HepG2 (cell line): ENCODE measurements around the gene CDK2AP2. TPM values are rescaled to one million over a fixed set of nuclear protein-coding genes. Genes with fewer than 3 reads are reported as not detected.
A peak's percentile ranks its signal among the peaks of the same experiment; 100 is the strongest.

Source experiments
- CHD4 ChIP-seq: fragments of 200-600 bp; sonication (generic); IDR thresholded peaks from 2 replicates; pipeline ENCODE4 v1.7.0; 2017; ENCODE audit warnings: mild to moderate bottlenecking, low read length, borderline replicate concordance
- GTF3A ChIP-seq: sonication (generic); formaldehyde crosslinking; conservative IDR thresholded peaks from 2 replicates; pipeline ENCODE4 v1.4.0; 2020; ENCODE audit warnings: mild to moderate bottlenecking, missing genetic modification reagents
- KLF13 ChIP-seq: sonication (generic); formaldehyde crosslinking; IDR thresholded peaks from 2 replicates; pipeline ENCODE4 v1.4.0; 2020; ENCODE audit warnings: mild to moderate bottlenecking, missing genetic modification reagents
- NFE2L2 ChIP-seq: fragments of 150-350 bp; IDR thresholded peaks from 2 replicates; pipeline ENCODE4 v1.6.1; 2014; ENCODE audit warnings: low read length
- PHF5A ChIP-seq: IDR thresholded peaks from one replicate; pipeline ENCODE4 v1.6.1; 2018; ENCODE audit warnings: low read depth, missing genetic modification reagents; ENCODE audit not compliant: unreplicated experiment
- RBM39 ChIP-seq: fragments of 200-400 bp; formaldehyde crosslinking; IDR thresholded peaks from one replicate; pipeline ENCODE4 v1.6.1; 2018; ENCODE audit warnings: antibody characterized with exemption, mild to moderate bottlenecking, low read depth, low read length; ENCODE audit not compliant: poor library complexity, severe bottlenecking
- SIX4 ChIP-seq: sonication (generic); formaldehyde crosslinking; IDR thresholded peaks from 2 replicates; pipeline ENCODE4 v1.4.0; 2020; ENCODE audit warnings: missing genetic modification reagents
- ZC3H4 ChIP-seq: sonication (generic); formaldehyde crosslinking; IDR thresholded peaks from 2 replicates; pipeline ENCODE4 v1.4.0; 2020; ENCODE audit warnings: missing genetic modification reagents, borderline replicate concordance
- ZFYVE20 ChIP-seq: sonication (generic); formaldehyde crosslinking; IDR thresholded peaks from 2 replicates; pipeline ENCODE4 v1.8.0; 2023; ENCODE audit warnings: low read depth, mild to moderate bottlenecking, moderate library complexity, missing genetic modification reagents, borderline replicate concordance
- ZNF614 ChIP-seq: IDR thresholded peaks from 2 replicates; pipeline ENCODE4 v1.6.1; 2018; ENCODE audit warnings: missing biosample characterization, missing genetic modification reagents, inconsistent platforms, borderline replicate concordance
- polyA plus RNA-seq, 8 experiments: library from polyadenylated mRNA; depleted of rRNA in 3 of 8; stranded (reverse) in 7 of 8; unstranded in 1 of 8; fragments of >200 nt; fragmentation: Illumina TruSeq in 4 of 8; extraction: Trizol in 4 of 8; gene quantifications; 2 replicates each; pipeline versions ENCODE4 v1.2.1 to v1.2.3, GENCODE V29; 2011 to 2016; ENCODE audit warnings: low read depth in 4 of 8, missing spikeins in 1 of 8, mixed read lengths in 1 of 8; ENCODE audit not compliant: insufficient read depth in 1 of 8
- total RNA-seq, 5 experiments: library from RNA; depleted of rRNA; stranded (reverse); fragments of >200 nt; fragmentation: Illumina TruSeq; extraction: Trizol; gene quantifications; 2 replicates each; pipeline ENCODE4 v1.2.3, GENCODE V29; 2016; ENCODE audit warnings: low read depth in 1 of 5
- TF ChIP-seq, protein P1 (sequence below): sonication (generic); formaldehyde crosslinking; IDR thresholded peaks from 2 replicates; pipeline ENCODE4 v1.4.0; 2020; ENCODE audit warnings: missing genetic modification reagents
- TF ChIP-seq, protein P2 (sequence below): IDR thresholded peaks from 2 replicates; pipeline ENCODE4 v1.6.1; 2018; ENCODE audit warnings: missing genetic modification reagents, mild to moderate bottlenecking, missing compliant biosample characterization
- TF ChIP-seq, protein P3 (sequence below): sonication (generic); formaldehyde crosslinking; IDR thresholded peaks from 2 replicates; pipeline ENCODE4 v1.4.0; 2020; ENCODE audit warnings: missing genetic modification reagents
- TF ChIP-seq, protein P4 (sequence below), 2 experiments: sonication (generic) in 1 of 2; formaldehyde crosslinking in 1 of 2; IDR thresholded peaks; 2 replicates each; pipeline versions ENCODE4 v1.4.0 to v1.6.1; 2018 to 2020; ENCODE audit warnings: missing genetic modification reagents in 2 of 2, borderline replicate concordance in 1 of 2, low read depth in 1 of 2, mild to moderate bottlenecking in 1 of 2, missing biosample characterization in 1 of 2
- TF ChIP-seq, protein P5 (sequence below): sonication (generic); formaldehyde crosslinking; IDR thresholded peaks from 2 replicates; pipeline ENCODE4; 2020; ENCODE audit warnings: missing genetic modification reagents, mild to moderate bottlenecking, borderline replicate concordance
- TF ChIP-seq, protein P6 (sequence below): sonication (generic); formaldehyde crosslinking; IDR thresholded peaks from 2 replicates; pipeline ENCODE4 v1.5.0; 2020; ENCODE audit warnings: mild to moderate bottlenecking, missing genetic modification reagents

The CDK2AP2 gene
- total and polyA plus RNA-seq, 2 of the 13 experiments (the other 11 are each of a cell fraction or from before 2014, with no cell fraction given), result 15.0 to 23.2 TPM

DNA sequence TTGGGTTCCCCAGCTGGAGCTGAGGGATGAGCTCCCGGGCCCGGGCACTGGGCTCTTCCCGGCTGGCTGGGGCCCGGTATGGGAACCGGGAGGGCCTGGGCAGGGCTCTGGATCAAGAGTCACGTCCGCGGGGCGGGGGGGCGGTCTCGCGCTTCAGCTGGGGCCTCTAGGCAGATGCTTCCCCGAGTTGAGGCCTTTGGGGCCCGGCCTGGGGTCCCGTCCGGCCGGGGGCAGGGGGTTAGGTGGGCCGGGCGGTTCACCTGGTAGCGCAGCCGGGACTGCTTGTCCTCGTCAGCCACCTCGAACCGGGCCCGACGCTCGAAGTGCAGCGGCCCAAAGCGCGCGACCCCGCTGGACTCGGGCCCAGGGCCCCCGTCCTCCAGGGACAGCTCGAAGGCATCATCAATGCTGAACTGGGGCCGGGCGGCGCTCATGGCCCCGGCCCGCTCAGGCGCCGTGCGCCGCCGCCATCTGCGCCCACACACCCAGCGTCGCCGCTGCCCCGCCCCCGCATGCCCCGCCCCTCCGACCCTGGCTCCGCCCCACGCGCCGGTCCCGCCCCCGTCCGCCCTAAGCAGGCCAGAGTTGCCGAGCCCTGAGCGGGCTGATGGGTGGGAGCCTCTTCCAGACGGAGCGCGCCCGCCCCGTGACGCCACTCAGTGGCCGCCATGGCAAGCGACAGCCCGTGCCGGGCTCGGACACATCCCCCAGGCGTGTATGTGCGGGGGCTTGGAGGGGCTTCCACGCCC, 39.0 kb downstream of the CDK2AP2 start, which contains the start of gene TMEM134 (continued):
- TF ChIP-seq, protein P1, sequence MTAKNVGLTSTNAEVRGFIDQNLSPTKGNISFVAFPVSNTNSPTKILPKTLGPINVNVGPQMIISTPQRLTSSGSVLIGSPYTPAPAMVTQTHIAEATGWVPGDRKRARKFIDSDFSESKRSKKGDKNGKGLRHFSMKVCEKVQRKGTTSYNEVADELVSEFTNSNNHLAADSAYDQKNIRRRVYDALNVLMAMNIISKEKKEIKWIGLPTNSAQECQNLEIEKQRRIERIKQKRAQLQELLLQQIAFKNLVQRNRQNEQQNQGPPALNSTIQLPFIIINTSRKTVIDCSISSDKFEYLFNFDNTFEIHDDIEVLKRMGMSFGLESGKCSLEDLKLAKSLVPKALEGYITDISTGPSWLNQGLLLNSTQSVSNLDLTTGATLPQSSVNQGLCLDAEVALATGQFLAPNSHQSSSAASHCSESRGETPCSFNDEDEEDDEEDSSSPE (CRISPR knock-in tag), result peak; percentile 72
- TF ChIP-seq RBM39 (no peak), KLF13 (CRISPR knock-in tag) (no peak), SIX4 (no peak), NFE2L2 (no peak), ZFYVE20 (CRISPR knock-in tag) (no peak), CHD4 (no peak), GTF3A (no peak), PHF5A (no peak), ZNF614 (CRISPR knock-in tag) (peak; percentile 62; the same call in 1 of the 2 replicates), ZC3H4 (CRISPR knock-in tag) (no peak)
- TF ChIP-seq, protein P2, sequence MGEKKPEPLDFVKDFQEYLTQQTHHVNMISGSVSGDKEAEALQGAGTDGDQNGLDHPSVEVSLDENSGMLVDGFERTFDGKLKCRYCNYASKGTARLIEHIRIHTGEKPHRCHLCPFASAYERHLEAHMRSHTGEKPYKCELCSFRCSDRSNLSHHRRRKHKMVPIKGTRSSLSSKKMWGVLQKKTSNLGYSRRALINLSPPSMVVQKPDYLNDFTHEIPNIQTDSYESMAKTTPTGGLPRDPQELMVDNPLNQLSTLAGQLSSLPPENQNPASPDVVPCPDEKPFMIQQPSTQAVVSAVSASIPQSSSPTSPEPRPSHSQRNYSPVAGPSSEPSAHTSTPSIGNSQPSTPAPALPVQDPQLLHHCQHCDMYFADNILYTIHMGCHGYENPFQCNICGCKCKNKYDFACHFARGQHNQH (CRISPR knock-in tag), result no peak
- TF ChIP-seq, protein P3, sequence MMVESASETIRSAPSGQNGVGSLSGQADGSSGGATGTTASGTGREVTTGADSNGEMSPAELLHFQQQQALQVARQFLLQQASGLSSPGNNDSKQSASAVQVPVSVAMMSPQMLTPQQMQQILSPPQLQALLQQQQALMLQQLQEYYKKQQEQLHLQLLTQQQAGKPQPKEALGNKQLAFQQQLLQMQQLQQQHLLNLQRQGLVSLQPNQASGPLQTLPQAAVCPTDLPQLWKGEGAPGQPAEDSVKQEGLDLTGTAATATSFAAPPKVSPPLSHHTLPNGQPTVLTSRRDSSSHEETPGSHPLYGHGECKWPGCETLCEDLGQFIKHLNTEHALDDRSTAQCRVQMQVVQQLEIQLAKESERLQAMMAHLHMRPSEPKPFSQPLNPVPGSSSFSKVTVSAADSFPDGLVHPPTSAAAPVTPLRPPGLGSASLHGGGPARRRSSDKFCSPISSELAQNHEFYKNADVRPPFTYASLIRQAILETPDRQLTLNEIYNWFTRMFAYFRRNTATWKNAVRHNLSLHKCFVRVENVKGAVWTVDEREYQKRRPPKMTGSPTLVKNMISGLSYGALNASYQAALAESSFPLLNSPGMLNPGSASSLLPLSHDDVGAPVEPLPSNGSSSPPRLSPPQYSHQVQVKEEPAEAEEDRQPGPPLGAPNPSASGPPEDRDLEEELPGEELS (CRISPR knock-in tag), result peak; percentile 49; the same call in 1 of the 2 replicates
- TF ChIP-seq, protein P4, sequence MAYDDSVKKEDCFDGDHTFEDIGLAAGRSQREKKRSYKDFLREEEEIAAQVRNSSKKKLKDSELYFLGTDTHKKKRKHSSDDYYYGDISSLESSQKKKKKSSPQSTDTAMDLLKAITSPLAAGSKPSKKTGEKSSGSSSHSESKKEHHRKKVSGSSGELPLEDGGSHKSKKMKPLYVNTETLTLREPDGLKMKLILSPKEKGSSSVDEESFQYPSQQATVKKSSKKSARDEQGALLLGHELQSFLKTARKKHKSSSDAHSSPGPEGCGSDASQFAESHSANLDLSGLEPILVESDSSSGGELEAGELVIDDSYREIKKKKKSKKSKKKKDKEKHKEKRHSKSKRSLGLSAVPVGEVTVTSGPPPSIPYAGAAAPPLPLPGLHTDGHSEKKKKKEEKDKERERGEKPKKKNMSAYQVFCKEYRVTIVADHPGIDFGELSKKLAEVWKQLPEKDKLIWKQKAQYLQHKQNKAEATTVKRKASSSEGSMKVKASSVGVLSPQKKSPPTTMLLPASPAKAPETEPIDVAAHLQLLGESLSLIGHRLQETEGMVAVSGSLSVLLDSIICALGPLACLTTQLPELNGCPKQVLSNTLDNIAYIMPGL (CRISPR knock-in tag; IDR thresholded peaks at IDR 0.05; ENCODE audit: borderline replicate concordance in 1 of 2, low read depth in 1 of 2), result peak; percentile 69 to 82; a peak in 3 of 4 replicates
- TF ChIP-seq, protein P5, sequence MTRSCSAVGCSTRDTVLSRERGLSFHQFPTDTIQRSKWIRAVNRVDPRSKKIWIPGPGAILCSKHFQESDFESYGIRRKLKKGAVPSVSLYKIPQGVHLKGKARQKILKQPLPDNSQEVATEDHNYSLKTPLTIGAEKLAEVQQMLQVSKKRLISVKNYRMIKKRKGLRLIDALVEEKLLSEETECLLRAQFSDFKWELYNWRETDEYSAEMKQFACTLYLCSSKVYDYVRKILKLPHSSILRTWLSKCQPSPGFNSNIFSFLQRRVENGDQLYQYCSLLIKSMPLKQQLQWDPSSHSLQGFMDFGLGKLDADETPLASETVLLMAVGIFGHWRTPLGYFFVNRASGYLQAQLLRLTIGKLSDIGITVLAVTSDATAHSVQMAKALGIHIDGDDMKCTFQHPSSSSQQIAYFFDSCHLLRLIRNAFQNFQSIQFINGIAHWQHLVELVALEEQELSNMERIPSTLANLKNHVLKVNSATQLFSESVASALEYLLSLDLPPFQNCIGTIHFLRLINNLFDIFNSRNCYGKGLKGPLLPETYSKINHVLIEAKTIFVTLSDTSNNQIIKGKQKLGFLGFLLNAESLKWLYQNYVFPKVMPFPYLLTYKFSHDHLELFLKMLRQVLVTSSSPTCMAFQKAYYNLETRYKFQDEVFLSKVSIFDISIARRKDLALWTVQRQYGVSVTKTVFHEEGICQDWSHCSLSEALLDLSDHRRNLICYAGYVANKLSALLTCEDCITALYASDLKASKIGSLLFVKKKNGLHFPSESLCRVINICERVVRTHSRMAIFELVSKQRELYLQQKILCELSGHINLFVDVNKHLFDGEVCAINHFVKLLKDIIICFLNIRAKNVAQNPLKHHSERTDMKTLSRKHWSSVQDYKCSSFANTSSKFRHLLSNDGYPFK (CRISPR knock-in tag), result peak; percentile 69; the same call in 1 of the 2 replicates
- TF ChIP-seq, protein P6, sequence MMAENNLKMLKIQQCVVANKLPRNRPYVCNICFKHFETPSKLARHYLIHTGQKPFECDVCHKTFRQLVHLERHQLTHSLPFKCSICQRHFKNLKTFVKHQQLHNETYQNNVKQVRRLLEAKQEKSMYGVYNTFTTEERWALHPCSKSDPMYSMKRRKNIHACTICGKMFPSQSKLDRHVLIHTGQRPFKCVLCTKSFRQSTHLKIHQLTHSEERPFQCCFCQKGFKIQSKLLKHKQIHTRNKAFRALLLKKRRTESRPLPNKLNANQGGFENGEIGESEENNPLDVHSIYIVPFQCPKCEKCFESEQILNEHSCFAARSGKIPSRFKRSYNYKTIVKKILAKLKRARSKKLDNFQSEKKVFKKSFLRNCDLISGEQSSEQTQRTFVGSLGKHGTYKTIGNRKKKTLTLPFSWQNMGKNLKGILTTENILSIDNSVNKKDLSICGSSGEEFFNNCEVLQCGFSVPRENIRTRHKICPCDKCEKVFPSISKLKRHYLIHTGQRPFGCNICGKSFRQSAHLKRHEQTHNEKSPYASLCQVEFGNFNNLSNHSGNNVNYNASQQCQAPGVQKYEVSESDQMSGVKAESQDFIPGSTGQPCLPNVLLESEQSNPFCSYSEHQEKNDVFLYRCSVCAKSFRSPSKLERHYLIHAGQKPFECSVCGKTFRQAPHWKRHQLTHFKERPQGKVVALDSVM (CRISPR knock-in tag), result no peak
